NCI-H82 treated with DMSO at 0.1 percent for 48 hours (cell line): ENCODE measurements around the gene RIPOR3.

Experiments used
- DNase-seq: peaks from one replicate; lab custom pipeline; 2025; ENCODE audit not compliant: unreplicated experiment; lab: John Stamatoyannopoulos, UW

RIPOR3 gene

GRCh38 chr20:50592282-50593004 is 98.9 kb downstream of the RIPOR3 start:
- DNase-seq = no peak

DNA sequence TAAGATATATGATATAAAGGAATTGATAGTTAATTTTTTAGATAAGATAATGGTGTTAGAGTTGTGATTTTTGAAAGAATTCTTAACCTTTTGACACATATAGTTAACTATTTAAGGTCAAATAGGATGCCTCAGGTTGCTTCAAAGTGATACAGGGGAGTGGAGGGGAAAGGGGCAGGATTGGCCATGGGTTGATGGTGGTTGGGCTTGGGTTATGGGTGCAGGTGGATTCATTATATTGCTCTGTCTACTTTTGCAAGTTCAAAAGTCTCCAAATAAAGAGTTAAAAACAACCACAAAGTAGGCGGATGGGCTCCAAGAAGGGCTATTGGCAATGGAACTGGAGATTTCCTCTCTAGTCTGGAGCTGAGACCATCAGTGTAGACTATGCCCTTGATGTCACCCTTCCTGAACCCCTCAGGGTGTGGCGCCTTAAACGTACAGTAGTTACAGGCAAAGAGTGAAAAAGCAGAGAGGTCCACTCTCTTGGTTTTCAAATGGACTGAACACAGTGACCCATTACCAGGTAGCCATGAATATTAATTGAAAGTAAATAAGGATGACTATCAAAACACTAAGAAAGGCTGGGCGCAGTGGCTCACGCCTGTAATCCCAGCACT is 100.0 kb downstream of the RIPOR3 start:
- DNase-seq = no peak

- no peak for DNase-seq
Measured at GRCh38 chr20:50590348-50590664, 101.0 kb downstream of the RIPOR3 start.

DNA sequence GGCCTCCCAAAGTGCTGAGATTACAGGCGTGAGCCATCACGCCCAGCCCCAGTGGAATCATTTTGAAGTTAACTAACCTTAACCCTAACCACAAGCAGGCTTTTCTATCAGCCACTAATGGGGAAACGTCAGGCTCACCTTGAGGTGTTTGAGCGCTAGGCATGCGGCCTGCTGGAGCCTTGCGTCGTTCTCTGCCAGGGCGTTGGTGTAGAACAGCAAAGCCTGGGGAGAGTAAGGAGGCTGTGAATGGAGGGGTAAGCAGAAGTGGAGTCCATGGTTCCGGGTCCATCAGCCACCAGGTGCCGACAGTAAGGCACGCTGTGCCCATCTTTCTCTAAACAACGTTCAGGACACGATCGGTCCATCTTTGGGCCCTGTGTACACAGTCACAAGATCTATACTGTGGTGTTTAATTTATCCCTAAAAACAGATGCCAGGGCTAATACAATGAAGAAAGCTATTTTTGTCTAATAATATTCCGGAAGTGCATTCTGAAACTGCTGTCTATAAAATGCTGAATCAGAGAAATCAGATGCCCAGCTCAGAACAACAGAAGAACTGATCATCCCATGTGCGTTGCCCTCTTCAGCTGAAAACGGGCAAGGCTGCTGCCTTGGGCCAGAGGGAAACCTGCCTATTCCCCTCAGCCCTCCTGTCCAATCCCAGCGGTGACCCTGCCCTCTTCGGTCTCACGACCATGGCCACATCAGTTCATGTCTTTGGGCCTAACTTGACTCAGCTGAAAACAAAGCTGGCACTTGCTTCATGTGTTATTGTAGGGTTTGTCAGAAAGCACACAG is 101.6 kb downstream of the RIPOR3 start:
- DNase-seq = no peak

- no peak for DNase-seq
Measured at GRCh38 chr20:50588034-50588736, 103.2 kb downstream of the RIPOR3 start.

GRCh38 chr20:50587291-50587961 is 103.9 kb downstream of the RIPOR3 start:
- no peak for DNase-seq

DNA sequence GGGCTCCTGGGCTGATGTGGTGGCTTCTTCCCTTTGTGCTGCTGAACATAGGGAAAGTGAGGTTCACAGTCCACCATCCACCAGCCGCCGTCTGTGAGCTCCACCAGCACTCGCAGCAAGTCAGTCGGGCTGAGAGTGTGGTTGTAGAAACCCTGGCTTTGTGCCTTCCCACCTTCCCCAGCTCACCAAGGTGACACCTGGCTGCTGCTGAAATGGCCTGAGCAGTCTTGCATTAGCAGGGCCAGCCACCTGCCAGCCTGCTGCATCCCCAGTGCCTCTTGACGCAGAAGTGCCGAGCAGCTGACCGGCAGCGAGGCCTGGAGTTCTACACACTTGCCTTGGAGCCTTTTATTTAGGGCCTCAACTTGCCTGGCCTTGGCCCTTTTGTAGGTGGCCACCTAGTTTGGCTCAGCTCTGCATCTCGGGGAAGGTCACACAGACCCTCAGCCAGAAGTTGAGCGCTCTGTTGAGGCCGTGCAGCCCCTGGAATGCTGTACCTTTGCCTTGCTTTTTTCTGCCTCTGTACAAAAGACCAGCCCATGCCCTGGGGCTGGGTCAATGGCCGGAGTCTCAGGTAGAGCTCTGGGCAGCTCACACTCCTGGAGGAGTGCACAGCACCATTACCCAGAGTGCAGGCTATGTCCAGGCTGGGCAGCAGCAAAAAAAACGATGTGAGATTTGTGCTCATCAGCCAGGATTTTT is 104.7 kb downstream of the RIPOR3 start:
- DNase-seq = no peak

GRCh38 chr20:50585678-50586077 is 105.7 kb downstream of the RIPOR3 start:
- no peak for DNase-seq

DNA sequence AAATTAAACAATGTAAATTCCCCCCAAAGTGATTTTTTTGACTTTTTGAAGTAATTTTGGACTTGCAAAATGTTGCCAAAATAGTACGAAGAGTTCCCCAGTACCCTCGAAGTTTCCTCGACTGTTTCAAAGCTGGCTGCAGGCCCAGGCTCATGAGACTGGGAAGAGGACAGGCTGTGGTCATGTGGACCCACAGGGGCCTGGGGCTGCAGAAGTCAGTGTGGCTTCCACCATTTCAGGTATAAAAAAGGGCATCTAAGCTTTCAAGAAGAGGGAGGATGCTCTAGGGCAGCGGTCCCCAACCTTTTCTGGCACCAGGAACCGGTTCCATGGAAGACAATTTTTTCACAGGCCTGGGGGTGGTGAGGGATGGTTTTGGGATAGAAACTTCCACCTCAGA is 106.1 kb downstream of the RIPOR3 start:
- DNase-seq = no peak

DNA sequence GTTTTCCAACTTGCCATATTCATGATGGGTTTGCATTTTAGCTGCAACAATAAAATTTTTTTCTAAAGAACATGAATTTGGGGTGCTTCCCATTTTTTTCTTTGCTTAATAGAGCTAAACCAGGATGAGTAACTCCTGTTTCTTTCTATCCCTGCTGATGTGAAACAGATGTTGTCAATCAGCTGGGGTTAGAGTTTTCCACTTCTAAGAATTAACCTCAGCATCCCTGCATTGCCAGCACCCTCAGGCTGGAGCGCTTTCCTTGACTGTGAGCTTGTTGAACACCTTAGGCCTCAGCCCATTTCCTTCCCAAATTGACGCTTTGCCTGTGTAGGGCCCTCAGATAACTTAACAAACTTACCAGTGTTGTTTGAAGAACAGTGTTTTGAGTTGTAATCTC is 106.7 kb downstream of the RIPOR3 start:
- DNase-seq = no peak

DNA sequence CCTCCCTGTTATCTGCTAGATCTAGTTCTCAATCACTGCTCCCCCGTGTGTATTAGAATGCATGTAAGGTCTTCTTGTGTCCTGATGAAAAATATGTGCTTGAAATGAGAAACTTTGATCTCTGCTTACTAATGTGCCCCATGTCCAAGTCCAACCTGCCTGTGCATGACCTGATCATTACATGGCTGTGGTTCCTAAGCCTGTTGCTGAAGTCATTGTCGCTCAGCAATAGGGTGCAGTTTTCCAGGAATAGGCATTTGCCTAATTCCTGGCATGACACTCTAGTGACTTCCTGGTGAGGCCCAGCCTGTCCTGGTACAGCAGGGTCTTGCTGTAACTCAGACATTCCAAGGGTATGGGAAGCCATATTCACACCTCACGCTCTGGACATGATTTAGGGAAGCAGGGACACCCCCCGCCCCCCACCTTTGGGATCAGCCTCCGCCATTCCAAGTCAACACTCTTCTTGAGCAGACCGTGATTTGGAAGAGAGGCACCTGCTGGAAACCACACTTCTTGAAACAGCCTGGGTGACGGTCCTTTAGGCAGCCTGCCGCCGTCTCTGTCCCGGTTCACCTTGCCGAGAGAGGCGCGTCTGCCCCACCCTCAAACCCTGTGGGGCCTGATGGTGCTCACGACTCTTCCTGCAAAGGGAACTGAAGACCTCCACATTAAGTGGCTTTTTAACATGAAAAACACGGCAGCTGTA is 107.7 kb downstream of the RIPOR3 start:
- DNase-seq = no peak

DNA sequence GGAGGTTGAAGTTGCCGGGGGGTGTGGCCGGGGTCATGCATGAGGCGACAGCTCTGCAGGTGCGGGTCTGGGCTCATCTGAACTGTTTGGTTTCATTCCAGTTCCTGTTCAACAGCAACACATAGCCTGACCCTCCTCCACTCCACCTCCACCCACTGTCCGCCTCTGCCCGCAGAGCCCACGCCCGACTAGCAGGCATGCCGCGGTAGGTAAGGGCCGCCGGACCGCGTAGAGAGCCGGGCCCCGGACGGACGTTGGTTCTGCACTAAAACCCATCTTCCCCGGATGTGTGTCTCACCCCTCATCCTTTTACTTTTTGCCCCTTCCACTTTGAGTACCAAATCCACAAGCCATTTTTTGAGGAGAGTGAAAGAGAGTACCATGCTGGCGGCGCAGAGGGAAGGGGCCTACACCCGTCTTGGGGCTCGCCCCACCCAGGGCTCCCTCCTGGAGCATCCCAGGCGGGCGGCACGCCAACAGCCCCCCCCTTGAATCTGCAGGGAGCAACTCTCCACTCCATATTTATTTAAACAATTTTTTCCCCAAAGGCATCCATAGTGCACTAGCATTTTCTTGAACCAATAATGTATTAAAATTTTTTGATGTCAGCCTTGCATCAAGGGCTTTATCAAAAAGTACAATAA is 108.6 kb downstream of the RIPOR3 start:
- no peak for DNase-seq

DNA sequence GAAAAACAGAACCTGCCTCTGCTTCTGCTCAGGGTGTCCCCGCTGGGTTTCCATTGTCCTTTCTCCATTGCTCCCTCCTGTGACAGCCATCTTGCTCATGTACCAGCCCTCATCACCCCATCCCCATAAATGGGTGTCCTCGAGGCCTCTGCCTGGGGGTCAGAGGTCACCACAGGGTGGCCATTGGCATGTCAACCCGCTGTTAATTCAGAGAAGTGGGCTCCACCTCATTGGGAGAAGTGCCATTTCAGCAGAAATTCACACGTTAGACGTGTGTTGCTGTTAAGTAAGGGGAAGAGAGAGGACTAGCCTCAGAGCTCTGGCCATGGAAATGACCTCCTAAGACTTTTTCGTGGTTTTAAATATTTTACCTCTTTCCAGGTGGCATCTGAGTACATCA is 109.2 kb downstream of the RIPOR3 start:
- DNase-seq = no peak

- DNase-seq = no peak
Measured at GRCh38 chr20:50580842-50581544, 110.3 kb downstream of the RIPOR3 start.

DNA sequence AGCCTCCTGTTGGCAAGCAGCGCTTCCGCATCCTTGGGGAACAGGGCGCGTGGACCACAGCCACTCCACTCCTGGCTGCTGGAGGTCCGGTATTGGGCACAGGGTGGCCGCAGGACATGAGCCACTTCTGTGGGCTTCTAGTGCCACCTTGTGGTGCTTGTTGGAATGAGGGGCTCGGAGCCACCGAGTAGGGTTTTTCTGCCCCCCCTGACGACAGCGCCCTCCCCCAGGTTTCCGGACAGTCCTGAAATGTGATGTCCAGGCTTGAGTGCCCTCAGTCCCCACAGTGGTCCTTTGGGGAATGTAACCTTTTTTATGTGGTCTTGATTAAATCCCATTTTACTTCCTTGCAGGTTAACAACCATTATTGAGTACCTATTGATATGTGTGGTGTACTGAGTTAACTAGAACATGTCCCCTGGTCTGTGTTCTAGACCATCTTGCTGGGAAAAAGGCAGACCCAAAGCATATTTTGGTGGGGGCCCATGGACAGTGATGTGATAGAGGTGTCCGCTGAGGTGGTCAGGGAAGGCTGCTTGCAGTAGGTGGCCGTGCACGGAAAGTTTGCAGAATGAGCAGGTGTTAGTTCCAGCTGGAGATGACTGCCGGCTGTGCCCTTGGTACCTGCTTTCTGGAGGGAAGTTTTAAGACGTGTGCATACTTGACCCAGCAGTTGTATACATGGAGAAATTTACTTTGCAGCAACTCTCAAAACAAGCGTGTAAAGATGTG is 111.2 kb downstream of the RIPOR3 start:
- no peak for DNase-seq

GRCh38 chr20:50579511-50579910 is 111.8 kb downstream of the RIPOR3 start:
- DNase-seq = no peak

DNA sequence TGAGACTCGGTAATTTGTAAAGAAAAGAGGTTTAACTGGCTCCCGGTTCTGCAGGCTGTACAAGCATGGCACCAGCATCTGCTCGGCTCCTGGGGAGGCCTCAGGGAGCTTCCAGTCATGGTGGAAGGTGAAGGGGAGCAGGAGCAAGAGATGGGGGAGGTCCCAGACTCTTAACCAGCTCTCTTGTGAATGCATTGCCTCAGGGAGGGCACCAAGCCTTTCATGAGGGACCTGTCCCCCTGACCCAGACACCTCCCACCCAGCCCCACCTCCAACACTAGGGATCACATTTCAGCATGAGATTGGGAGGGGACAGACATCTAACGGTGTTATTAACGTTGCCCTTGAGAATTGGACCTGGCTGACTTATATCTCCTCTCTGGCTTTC is 112.6 kb downstream of the RIPOR3 start:
- no peak for DNase-seq
